GM12891 (cell line): ENCODE measurements around the gene GIGYF2.

ENCODE experiments used
- PAX5 ChIP-seq: IDR thresholded peaks from 2 replicates; pipeline ENCODE4 v1.6.1; 2011; ENCODE audit warnings: low read length, moderate library complexity, mild to moderate bottlenecking; ENCODE audit not compliant: insufficient read depth, severe bottlenecking
- POLR2A ChIP-seq: IDR thresholded peaks from 2 replicates; pipeline ENCODE4 v1.6.1; 2011; ENCODE audit warnings: low read depth, low read length, control low read depth
- POLR2AphosphoS5 ChIP-seq: IDR thresholded peaks from 2 replicates; pipeline ENCODE4 v1.6.1; 2011; ENCODE audit warnings: low read depth, low read length, control low read depth
- POU2F2 ChIP-seq: IDR thresholded peaks from 2 replicates; pipeline ENCODE4 v1.6.1; 2011; ENCODE audit warnings: low read depth, mild to moderate bottlenecking, control low read depth, low read length, moderate library complexity
- SPI1 ChIP-seq: IDR thresholded peaks from 2 replicates; pipeline ENCODE4 v1.6.1; 2011; ENCODE audit warnings: low read depth, low read length, control low read depth
- TAF1 ChIP-seq: IDR thresholded peaks from 2 replicates; pipeline ENCODE4 v1.6.1; 2011; ENCODE audit warnings: low read depth, low read length, control low read depth

- TF ChIP-seq POLR2A (no peak), TAF1 (no peak), POLR2AphosphoS5 (no peak), POU2F2 (no peak), SPI1 (no peak), PAX5 (no peak)
Observed at GRCh38 chr2:232770207-232770606, 73.1 kb downstream of the GIGYF2 start.
